A673 (cell line): ENCODE data around the gene CDO1. TPM values are rescaled to one million over a fixed set of nuclear protein-coding genes. Genes with fewer than 3 reads are reported as not detected.

Source experiments
- BruUV-seq: library from RNA; stranded (reverse); fragments of 400-500 nt; replicated peaks from 2 replicates; lab custom pipeline; 2021; lab: Mats Ljungman, UMichigan
- CTCF ChIA-PET: fragments of 300-600 bp; sonication (Branson Sonifier 250); formaldehyde crosslinking; loops from one replicate; lab custom pipeline; 2022; ENCODE audit warnings: antibody characterized with exemption; lab: Charles Lee
- POLR2A ChIA-PET: fragments of 300-600 bp; sonication (Branson Sonifier 250); formaldehyde crosslinking; loops from one replicate; lab custom pipeline; 2022; ENCODE audit warnings: antibody characterized with exemption; ENCODE audit not compliant: low non-redundant PET; lab: Charles Lee
- DNase-seq: peaks from one replicate; pipeline ENCODE4 v3.0.0-alpha.2; 2015; ENCODE audit warnings: low spot score
- H3K27ac ChIP-seq: fragments of 200-600 bp; sonication (generic); 2 replicates; pipeline ENCODE4 v1.5.1; 2016; ENCODE audit warnings: mixed run types, low read depth, mild to moderate bottlenecking, mixed read lengths, antibody characterized with exemption, low read length; ENCODE audit not compliant: poor library complexity, severe bottlenecking
- H3K27me3 ChIP-seq: fragments of 200-600 bp; sonication (generic); replicated peaks from 2 replicates; pipeline ENCODE4 v1.6.1; 2017; ENCODE audit warnings: mixed run types, low read depth, mild to moderate bottlenecking, mixed read lengths, antibody characterized with exemption, low read length; ENCODE audit not compliant: insufficient read depth, poor library complexity
- H3K36me3 ChIP-seq: fragments of 200-600 bp; sonication (generic); 2 replicates; pipeline ENCODE4 v1.6.1; 2016; ENCODE audit warnings: mixed run types, mild to moderate bottlenecking, mixed read lengths, antibody characterized with exemption, low read length; ENCODE audit not compliant: insufficient read depth, poor library complexity, severe bottlenecking
- H3K4me1 ChIP-seq: fragments of 200-600 bp; sonication (generic); 2 replicates; pipeline ENCODE4 v1.6.1; 2017; ENCODE audit warnings: mixed run types, mild to moderate bottlenecking, mixed read lengths, antibody characterized with exemption, low read length; ENCODE audit not compliant: insufficient read depth, poor library complexity, severe bottlenecking
- H3K4me3 ChIP-seq: fragments of 200-600 bp; sonication (generic); 2 replicates; pipeline ENCODE4 v1.5.1; 2016; ENCODE audit warnings: low read depth, mixed run types, mild to moderate bottlenecking, mixed read lengths, low read length; ENCODE audit not compliant: poor library complexity, severe bottlenecking
- H3K9me3 ChIP-seq: fragments of 200-600 bp; sonication (generic); 2 replicates; pipeline ENCODE4 v1.6.1; 2016; ENCODE audit warnings: mixed run types, low read depth, mild to moderate bottlenecking, mixed read lengths, antibody characterized with exemption, low read length; ENCODE audit not compliant: poor library complexity, severe bottlenecking
- CTCF ChIP-seq: fragments of 300-800, 200-600 bp; sonication (generic); conservative IDR thresholded peaks from 2 replicates; pipeline ENCODE4 v1.5.1; 2017; ENCODE audit warnings: low read depth, mild to moderate bottlenecking, antibody characterized with exemption, low read length, moderate library complexity, mixed read lengths
- EZH2 ChIP-seq: fragments of 200-600 bp; sonication (generic); IDR thresholded peaks from 2 replicates; pipeline ENCODE4 v1.6.1; 2017; ENCODE audit warnings: borderline replicate concordance, low read depth, mild to moderate bottlenecking, mixed read lengths, antibody characterized with exemption, low read length; ENCODE audit not compliant: poor library complexity, severe bottlenecking
- intact Hi-C: fragments of 100-400 bp; cut with micrococcal nuclease; formaldehyde crosslinking; loops from one replicate; pipeline ENCODE4 v1.10.0; 2022; ENCODE audit not compliant: unreplicated experiment
- total RNA-seq: library from RNA; stranded (reverse); gene quantifications from 2 replicates; pipeline ENCODE4 v1.2.3, GENCODE V29; 2021

CDO1 gene
- total RNA-seq, 1 experiment from 2014 or later: 1.5 TPM

- TF ChIP-seq EZH2 (no peak), CTCF (no peak)
- no TSS peak for BruUV-seq
- POLR2A ChIA-PET: no interaction called here
- Histone ChIP-seq H3K4me1 (no peaks in the 10 kb centered on the region), H3K9me3 (no peaks in the 10 kb centered on the region), H3K36me3 (no peaks in the 10 kb centered on the region), H3K27me3 (peaks cover 10% of the 10 kb centered on the region), H3K4me3 (no peak overlapping the region), H3K27ac (no peak overlapping the region)
- CTCF ChIA-PET: no interaction called here
- intact Hi-C loops: no loop called here
- DNase-seq: no peak
These were observed 38.0 kb downstream of the CDO1 start for GRCh38 chr5:115778417-115778816.

GRCh38 chr5:115776989-115777388 lies 39.5 kb downstream of the CDO1 start:
- BruUV-seq: no TSS peak
- H3K27me3 ChIP-seq: peaks cover 10% of the 10 kb centered on the region
- H3K4me3 ChIP-seq: no peak overlapping the region
- no peak overlapping the region for H3K27ac ChIP-seq
- TF ChIP-seq EZH2: no peak
- H3K4me1 ChIP-seq: no peaks in the 10 kb centered on the region
- H3K9me3 ChIP-seq: no peaks in the 10 kb centered on the region
- intact Hi-C loops: no loop called here
- ChIA-PET CTCF (no interaction called here), POLR2A (no interaction called here)
- no peak for DNase-seq
- no peaks in the 10 kb centered on the region for H3K36me3 ChIP-seq

- BruUV-seq: no TSS peak
- intact Hi-C loops: no loop called here
- H3K4me1 ChIP-seq: no peaks in the 10 kb centered on the region
- DNase-seq: no peak
- H3K27me3 ChIP-seq: peaks cover 10% of the 10 kb centered on the region
- H3K4me3 ChIP-seq: no peak overlapping the region
- no peak overlapping the region for H3K27ac ChIP-seq
- ChIA-PET POLR2A (no interaction called here), CTCF (no interaction called here)
- TF ChIP-seq EZH2: no peak
- no peaks in the 10 kb centered on the region for H3K36me3 ChIP-seq
- no peaks in the 10 kb centered on the region for H3K9me3 ChIP-seq
These were observed 40.5 kb downstream of the CDO1 start for GRCh38 chr5:115775999-115776398.

GRCh38 chr5:115774684-115775083 lies 41.8 kb downstream of the CDO1 start:
- POLR2A ChIA-PET: no interaction called here
- no TSS peak for BruUV-seq
- DNase-seq: no peak

More at GRCh38 chr5:115774684-115775083, 41.8 kb downstream of the CDO1 start:
- no peaks in the 10 kb centered on the region for H3K4me1 ChIP-seq
- no peak for TF ChIP-seq CTCF
- TF ChIP-seq EZH2: no peak
- intact Hi-C loops: no loop called here
- H3K9me3 ChIP-seq: no peaks in the 10 kb centered on the region
- no peaks in the 10 kb centered on the region for H3K36me3 ChIP-seq
- H3K4me3 ChIP-seq: no peak overlapping the region
- H3K27me3 ChIP-seq: peaks cover 7% of the 10 kb centered on the region
- CTCF ChIA-PET: no interaction called here
- H3K27ac ChIP-seq: no peak overlapping the region
